Measurements from ENCODE around the gene RARB. TPM values are rescaled to one million over a fixed set of nuclear protein-coding genes. Genes with fewer than 3 reads are reported as not detected.

The RARB gene
- total RNA-seq, 4 donors from 2014 or later: 0.34 to 1.6 (median 1.0) TPM

DNA sequence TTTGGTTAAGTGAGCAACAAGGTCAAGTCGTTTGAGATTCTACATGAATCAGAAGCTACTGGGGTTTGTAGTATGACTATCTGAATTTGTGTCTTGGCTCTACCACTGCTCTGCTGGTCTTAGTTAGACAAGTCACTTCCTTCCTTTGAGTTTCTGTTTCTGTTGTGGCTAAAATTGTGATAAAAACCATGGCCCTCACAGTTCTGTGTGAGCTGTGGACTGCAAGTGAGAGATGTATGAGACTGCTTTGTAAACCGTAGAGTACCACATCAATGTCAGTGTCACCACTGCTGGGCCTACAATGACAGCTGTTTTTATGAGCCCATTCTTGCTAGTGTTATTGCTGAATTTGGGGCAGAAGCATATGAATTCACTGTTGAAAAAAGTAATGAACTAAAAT lies 32.7 kb downstream of the RARB start:
- TF ChIP-seq, protein P1, sequence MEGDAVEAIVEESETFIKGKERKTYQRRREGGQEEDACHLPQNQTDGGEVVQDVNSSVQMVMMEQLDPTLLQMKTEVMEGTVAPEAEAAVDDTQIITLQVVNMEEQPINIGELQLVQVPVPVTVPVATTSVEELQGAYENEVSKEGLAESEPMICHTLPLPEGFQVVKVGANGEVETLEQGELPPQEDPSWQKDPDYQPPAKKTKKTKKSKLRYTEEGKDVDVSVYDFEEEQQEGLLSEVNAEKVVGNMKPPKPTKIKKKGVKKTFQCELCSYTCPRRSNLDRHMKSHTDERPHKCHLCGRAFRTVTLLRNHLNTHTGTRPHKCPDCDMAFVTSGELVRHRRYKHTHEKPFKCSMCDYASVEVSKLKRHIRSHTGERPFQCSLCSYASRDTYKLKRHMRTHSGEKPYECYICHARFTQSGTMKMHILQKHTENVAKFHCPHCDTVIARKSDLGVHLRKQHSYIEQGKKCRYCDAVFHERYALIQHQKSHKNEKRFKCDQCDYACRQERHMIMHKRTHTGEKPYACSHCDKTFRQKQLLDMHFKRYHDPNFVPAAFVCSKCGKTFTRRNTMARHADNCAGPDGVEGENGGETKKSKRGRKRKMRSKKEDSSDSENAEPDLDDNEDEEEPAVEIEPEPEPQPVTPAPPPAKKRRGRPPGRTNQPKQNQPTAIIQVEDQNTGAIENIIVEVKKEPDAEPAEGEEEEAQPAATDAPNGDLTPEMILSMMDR (IDR thresholded peaks at IDR 0.05; ENCODE audit: low read depth): no peak

DNA sequence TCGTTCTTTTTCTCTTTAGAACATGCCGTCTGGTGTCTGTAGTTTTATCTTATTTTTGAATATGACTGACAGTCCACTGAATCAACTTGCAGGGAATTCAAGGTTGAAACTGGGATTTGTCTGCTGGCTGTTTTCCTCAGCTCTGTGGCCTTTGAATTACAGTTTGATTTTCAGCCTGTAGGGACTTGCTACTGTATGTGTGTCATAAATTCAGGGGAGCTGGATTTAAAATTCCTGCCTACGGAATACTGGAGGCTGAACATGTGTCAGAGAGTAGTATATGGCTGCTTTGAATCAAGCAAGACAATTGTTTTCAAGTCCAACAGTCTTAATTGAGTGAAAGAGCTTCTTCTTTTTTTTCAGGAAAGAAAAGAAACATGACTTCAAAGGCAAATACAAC lies 33.9 kb downstream of the RARB start:
- TF ChIP-seq, protein P1 (IDR thresholded peaks at IDR 0.05; ENCODE audit: low read depth): no peak

DNA sequence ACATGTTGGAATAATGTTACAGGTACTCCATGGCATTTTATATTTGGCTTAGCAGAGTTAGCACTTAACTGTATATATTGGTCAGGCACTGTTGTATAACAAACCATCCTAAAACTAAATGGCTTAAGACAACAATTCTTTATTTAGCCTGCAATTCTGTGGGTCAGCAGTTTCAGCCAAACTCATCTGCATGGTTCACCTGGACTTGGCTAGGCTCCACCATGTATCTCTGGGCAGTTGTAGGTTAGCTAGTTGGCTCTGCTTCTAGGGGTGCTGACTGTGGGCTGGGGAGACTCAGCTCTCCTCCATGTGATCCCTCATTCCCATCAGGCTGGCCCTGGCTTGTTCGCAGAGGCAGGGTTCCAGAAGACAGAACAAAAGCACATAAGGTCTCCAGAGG lies 34.4 kb downstream of the RARB start:
- TF ChIP-seq, protein P1 (IDR thresholded peaks at IDR 0.05; ENCODE audit: low read depth): no peak

DNA sequence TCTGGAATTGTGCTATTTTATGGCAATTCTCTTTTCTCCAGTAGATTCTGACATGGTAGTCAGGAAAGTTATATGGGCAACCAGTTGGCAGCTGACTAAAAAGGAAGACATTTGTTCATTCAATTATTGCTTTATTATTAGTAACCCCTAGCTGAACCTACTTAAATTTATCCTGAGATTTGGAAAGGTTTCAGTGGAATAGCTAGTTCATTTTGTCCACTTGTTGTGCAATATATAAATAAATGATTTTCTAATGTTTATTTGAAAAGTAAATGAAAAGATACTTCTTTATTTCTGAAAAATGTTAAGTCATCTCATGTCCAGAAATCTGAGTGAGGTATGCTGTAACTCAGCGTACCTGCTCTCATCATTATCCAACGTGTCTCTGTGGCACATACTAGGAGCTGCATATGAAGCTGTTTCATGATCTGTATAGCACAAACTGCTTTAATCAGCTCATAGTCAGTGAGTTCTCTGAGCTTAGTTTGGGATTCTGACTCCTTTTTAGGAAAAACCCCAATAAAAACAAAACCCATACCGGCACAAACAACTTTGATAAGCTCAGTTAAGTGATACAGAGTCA lies 35.9 kb downstream of the RARB start:
- TF ChIP-seq, protein P1 (IDR thresholded peaks at IDR 0.05; ENCODE audit: low read depth): no peak

GRCh38 chr3:25465266-25465860 lies 37.3 kb downstream of the RARB start:
- TF ChIP-seq, protein P1 (IDR thresholded peaks at IDR 0.05; ENCODE audit: low read depth): no peak

DNA sequence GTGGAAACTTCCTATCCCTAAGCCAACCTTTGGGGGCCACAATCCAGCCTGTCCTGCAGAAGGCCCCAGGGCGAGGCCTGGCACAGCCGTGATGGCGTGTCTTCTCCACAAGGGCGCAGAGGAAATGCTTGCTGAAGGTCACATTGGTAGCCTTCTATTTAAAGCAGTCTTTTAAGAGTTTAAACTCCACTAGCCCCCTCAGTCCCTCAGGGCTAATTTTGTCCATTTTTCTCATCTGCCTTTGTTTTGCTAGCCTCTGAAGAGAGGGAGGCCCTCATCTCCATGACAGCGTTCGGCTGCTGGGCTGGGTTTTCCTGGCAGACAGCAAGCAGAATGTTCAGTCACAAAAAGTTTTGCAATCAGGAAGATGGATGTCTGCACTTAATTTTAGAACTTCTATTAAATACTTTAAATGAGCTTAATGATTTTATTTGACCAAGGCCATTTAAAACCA lies 40.8 kb downstream of the RARB start:
- TF ChIP-seq, protein P1 (IDR thresholded peaks at IDR 0.05; ENCODE audit: low read depth): no peak

DNA sequence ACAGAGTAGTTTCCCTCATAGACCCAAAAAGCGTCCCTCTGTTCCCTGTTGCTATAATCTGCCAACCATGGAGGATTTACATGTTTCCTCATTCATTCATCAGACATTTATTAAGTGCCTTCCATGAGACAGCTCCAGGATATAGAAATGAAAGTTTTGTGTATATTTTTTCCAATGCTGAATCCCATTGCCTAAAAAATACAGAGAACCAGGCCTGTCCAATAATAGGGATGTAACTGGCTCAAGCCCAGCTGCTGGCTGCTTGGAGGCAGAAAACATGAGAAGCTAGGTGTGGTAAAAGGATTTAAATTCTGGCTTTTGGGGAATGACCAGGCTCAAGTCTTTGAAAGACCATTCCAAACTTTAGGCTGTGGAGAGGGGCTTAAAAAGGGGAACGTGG lies 41.5 kb downstream of the RARB start:
- TF ChIP-seq, protein P1 (IDR thresholded peaks at IDR 0.05; ENCODE audit: low read depth): no peak

Data from subcutaneous adipose tissue (tissue), 4 donors.